Forelimb muscle (tissue), 1 donor: ENCODE results near the gene MRPL42. TPM values are rescaled to one million over a fixed set of nuclear protein-coding genes. Genes with fewer than 3 reads are reported as not detected.
"Not testable (repeated sequence)": the region's sequence is repeated elsewhere in the genome, so short reads cannot be mapped to it uniquely, and the experiment has no call there.

Experiments used
- DNase-seq: peaks from one replicate; pipeline ENCODE4 v3.0.0-alpha.2; 2013; ENCODE audit warnings: low read depth
- polyA plus RNA-seq: library from polyadenylated mRNA; unstranded; fragments of 120-200 nt; gene quantifications from one replicate; pipeline ENCODE4 v1.2.1, GENCODE V29; 2013; ENCODE audit not compliant: insufficient read length

MRPL42 gene
- 40.6 TPM for polyA plus RNA-seq

DNA sequence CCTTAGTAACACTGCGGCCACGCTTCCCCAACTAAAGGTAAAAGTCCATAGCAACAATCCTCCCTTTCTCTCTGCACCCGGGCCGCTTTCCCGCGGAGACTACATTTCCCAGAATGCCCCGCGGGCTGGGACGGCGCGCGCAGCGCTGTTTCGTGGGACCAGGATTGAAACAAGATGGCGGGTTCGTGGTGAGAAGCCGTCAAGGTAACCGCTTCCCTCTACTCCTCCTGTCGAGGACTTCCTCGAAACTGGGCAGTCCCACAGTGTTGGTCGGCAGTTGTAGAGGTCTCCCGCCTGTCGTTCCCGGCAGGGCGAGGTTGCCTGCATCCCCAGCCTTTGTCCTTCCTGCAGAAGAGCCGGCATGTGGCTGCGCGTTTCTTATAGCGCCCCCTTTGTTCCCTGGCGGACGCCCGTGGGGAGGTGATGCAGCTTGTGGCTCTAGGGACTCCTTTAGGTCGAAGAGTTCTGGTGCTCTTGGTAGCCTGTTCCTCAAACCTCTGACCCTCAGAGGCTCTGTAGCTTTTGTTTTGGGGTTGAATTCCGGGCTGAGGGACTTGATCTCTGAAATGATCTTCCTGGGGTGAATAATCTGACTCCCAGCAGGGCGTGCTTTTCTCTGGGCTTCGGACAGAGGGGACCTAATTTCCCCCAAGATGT, at the start of gene MRPL42:
MRPL42 (plus strand) TSS at position 164 of the 657 bp plus-strand sequence. CDS start 1,772 bp downstream, outside the sequence.
- peak; percentile 55 for DNase-seq

DNA sequence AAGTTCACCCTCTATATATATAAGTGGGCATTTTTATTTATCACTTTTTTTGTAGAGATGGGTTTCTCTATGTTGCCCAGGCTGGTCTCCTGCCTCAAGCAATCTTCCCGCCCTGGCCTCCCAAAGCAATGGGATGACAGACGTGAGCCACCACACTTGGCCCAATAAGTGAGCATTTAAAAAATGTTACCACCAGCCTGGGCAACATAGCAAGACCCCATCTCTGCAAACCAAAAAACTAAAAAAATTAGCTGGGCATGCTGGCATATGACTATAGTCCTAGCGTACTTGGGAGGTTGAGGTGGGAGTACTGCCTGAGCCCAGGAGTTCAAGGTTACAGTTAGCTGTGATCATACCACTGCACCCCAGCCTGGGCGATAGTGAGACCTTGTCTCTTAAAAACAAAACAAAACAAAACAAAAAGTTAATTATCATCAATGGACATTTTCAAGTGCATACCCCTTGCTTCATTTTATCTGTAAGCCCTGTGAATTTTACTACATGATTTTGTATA, 49.3 kb upstream of the MRPL42 start:
- no peak for DNase-seq

- no peak for DNase-seq
Measured at GRCh38 chr12:93419388-93420034, 47.8 kb upstream of the MRPL42 start.

DNA sequence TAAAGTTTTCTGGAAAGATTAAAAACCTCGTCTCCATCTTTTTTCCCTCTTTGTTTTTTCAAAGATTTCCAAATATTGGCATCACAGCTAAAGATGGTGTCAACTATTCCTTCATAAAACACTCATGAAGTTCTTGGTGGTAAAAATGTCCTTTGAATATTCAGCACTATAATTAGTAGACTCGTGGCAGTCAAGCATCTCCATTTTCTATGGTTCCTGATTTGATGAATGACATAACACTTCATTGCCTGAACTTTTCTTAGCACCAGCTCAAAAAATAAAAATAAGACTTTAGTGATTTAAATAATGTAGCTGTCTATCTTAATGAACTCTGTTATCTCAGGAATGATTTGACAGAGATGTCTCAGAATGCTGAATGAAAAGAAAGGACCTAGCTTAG, 45.3 kb upstream of the MRPL42 start:
- no peak for DNase-seq

GRCh38 chr12:93425736-93426411, 41.4 kb upstream of the MRPL42 start:
- DNase-seq = no peak

GRCh38 chr12:93426412-93426805, 40.9 kb upstream of the MRPL42 start:
- no peak for DNase-seq

GRCh38 chr12:93427779-93428564, 39.3 kb upstream of the MRPL42 start:
- no peak for DNase-seq

GRCh38 chr12:93429448-93429847, 37.9 kb upstream of the MRPL42 start:
- no peak for DNase-seq

- no peak for DNase-seq
Measured at GRCh38 chr12:93429852-93430251, 37.5 kb upstream of the MRPL42 start.

DNA sequence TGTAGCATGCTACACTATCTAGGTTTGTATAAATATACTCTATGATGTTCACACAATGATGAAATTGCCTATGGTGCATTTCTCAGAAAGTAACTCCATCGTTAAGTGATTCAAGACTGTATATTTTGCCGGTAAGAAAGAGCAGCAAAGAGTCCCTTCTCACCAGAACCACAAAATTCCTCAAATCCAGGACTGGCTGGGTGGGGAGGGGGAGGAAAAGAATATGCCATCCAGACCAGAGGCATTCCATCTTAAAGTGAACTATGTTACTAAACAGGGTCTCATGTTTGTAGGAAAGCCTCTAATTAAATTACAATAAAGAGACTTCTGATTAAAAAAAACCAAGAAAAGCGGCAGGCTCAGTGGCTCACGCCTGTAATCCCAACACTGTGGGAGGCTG, 37.0 kb upstream of the MRPL42 start:
- DNase-seq = no peak

- DNase-seq = not testable (repeated sequence)
Measured at GRCh38 chr12:93432031-93432430, 35.3 kb upstream of the MRPL42 start.

- DNase-seq = no peak
Measured at GRCh38 chr12:93434256-93434865, 33.0 kb upstream of the MRPL42 start.

DNA sequence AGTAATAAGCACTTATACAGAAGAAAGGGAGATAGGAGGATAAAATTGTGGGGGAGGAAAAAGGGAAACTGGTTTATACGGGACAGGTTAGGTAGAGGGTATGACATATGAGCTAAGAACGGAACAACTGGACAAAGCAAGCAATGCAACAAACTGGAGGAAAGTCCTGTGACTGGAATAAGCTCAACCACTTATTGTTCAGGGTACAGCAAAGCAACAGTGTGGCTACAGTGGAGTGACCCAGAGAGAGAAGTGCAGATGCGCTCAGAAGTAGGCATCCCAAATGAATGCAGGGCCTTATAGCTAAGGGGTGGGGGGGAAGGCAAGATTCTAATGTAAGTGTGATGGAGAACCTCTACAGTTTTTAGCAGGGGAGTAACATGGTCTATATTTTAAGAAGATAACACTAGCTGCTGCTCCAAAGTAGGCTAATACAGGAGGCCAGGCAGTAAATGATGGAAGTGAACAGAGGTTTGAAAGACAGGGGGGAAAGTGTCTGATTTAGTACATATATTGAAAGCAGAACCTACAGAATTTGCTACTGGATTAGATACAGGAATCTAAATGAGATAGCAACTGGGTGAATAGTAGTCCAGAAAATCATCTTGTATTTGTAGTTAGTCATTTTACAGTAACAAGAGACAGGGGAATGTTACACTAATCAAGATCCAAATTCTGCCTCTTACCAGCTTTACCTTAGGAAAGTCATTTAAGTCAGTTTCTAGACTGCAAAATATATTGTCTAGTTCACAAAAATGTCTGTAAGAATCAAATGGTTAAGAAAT, 28.9 kb upstream of the MRPL42 start:
- no peak for DNase-seq

- no peak for DNase-seq
Measured at GRCh38 chr12:93440043-93440835, 27.1 kb upstream of the MRPL42 start.

- DNase-seq = no peak
Measured at GRCh38 chr12:93441081-93441616, 26.2 kb upstream of the MRPL42 start.

GRCh38 chr12:93441617-93442410, 25.5 kb upstream of the MRPL42 start, which contains the start of gene UBE2N:
TSS of gene UBE2N (minus strand) at chr12:93441947. CDS start at chr12:93441884, 63 bp downstream.
- peak; percentile 60 for DNase-seq

DNA sequence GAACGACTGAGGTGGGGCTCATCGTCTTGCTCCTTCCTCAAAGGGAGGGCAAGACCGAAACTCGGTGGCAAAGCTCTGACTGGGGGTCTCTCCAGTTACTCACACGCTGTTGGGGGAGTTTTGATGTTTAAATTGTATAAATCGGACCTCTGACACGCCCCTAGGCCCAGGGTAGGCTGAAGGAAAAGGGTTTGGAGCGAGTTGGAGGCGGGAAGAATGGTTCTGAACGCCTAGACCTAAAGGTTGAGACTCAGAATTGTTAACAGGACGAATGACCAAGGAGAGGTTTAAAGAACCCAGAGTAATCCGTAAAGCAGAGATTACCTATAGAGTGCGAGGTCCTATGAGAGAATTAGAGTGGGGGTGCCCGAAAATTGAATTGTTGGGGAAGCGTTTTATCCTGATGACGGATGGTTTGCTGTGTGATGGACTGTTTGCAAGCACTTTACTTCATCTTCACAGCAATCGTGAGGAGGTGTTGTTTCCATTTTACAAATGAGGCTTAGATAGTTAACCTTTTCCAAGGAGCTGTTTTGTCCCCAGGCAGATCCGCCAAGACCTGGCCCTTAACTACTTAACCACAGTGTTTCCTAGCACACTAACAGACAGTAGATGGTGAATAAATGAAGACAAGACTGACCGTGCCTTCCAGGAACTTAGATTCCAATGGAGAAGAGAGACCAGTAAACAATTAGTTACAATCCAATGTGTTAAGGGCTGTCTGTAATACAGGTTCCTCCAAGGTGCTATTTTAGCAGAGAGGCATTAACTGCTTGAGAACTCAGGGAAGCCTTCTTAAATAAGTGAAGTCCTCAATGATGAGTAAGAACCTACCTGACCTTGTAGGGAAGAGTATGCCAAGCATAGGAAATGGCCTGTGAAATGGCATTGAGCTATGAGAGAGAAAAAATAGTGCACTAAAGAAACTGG, 24.6 kb upstream of the MRPL42 start:
- DNase-seq = no peak
